PC-3 (cell line): ENCODE measurements around the gene SLC6A1. TPM values are rescaled to one million over a fixed set of nuclear protein-coding genes. Genes with fewer than 3 reads are reported as not detected.

Experiments used
- ATAC-seq: fragments of 200-7000 bp; cut with Tn5 transposase; 2 replicates; pipeline ENCODE4 v1.9.1; 2020; ENCODE audit warnings: mild to moderate bottlenecking, moderate library complexity
- BruUV-seq: library from RNA; stranded (reverse); fragments of 400-500 nt; replicated peaks from 2 replicates; lab custom pipeline; 2021; lab: Mats Ljungman, UMichigan
- CTCF ChIA-PET: fragments of 300-600 bp; sonication (Branson Sonifier 250); formaldehyde crosslinking; loops from one replicate; lab custom pipeline; 2022; ENCODE audit warnings: antibody characterized with exemption; lab: Charles Lee
- POLR2A ChIA-PET: fragments of 300-600 bp; sonication (Branson Sonifier 250); formaldehyde crosslinking; loops from one replicate; lab custom pipeline; 2022; ENCODE audit warnings: antibody characterized with exemption; ENCODE audit not compliant: unreplicated experiment; lab: Charles Lee
- DNase-seq: peaks from one replicate; pipeline ENCODE4 v3.0.0-alpha.2; 2015
- H2AFZ ChIP-seq: fragments of 300-600 bp; sonication (generic); 2 replicates; pipeline ENCODE4 v1.6.0; 2016; ENCODE audit warnings: antibody characterized with exemption, low read length
- H3F3A ChIP-seq: fragments of 300-600 bp; sonication (generic); one replicate; pipeline ENCODE4 v1.6.0; 2017; ENCODE audit warnings: antibody characterized with exemption, low read length, control low read depth, mild to moderate bottlenecking; ENCODE audit not compliant: unreplicated experiment
- H3K27ac ChIP-seq: fragments of 300-600 bp; sonication (generic); 2 replicates; pipeline ENCODE4 v1.5.1; 2016; ENCODE audit warnings: mild to moderate bottlenecking, low read length
- H3K27me3 ChIP-seq: fragments of 300-600 bp; sonication (generic); 2 replicates; pipeline ENCODE4 v1.6.1; 2016; ENCODE audit warnings: low read length, mixed read lengths
- H3K36me3 ChIP-seq: fragments of 300-600 bp; sonication (generic); 2 replicates; pipeline ENCODE4 v1.6.1; 2016; ENCODE audit warnings: low read depth, mixed run types, low read length, mixed read lengths
- H3K4me1 ChIP-seq: fragments of 300-600 bp; sonication (generic); 2 replicates; pipeline ENCODE4 v1.5.1; 2016; ENCODE audit warnings: low read length; ENCODE audit not compliant: insufficient read depth
- H3K4me2 ChIP-seq: fragments of 300-600 bp; sonication (generic); 2 replicates; pipeline ENCODE4 v1.6.0; 2016; ENCODE audit warnings: low read length
- H3K4me3 ChIP-seq: fragments of 300-600 bp; sonication (generic); 2 replicates; pipeline ENCODE4 v1.5.1; 2016; ENCODE audit warnings: mild to moderate bottlenecking, low read length, mixed read lengths
- H3K79me2 ChIP-seq: fragments of 300-600 bp; sonication (generic); 2 replicates; pipeline ENCODE4 v1.6.1; 2017; ENCODE audit warnings: low read length, mixed read lengths
- H3K9ac ChIP-seq: fragments of 300-600 bp; sonication (generic); 2 replicates; pipeline ENCODE4 v1.6.0; 2016; ENCODE audit warnings: mild to moderate bottlenecking, low read length
- H3K9me2 ChIP-seq: fragments of 300-600 bp; sonication (generic); replicated peaks from 2 replicates; pipeline ENCODE4 v1.6.1; 2016; ENCODE audit warnings: mixed run types, low read length, mixed read lengths
- H3K9me3 ChIP-seq: fragments of 300-600 bp; sonication (generic); 2 replicates; pipeline ENCODE4 v1.6.1; 2016; ENCODE audit warnings: low read length, mixed read lengths
- H4K20me1 ChIP-seq: fragments of 300-600 bp; sonication (generic); 2 replicates; pipeline ENCODE4 v1.6.1; 2016; ENCODE audit warnings: low read length, mixed read lengths
- EZH2 ChIP-seq: fragments of 300-600 bp; sonication (generic); IDR thresholded peaks from one replicate; pipeline ENCODE4 v1.6.1; 2017; ENCODE audit warnings: antibody characterized with exemption, mild to moderate bottlenecking, low read length; ENCODE audit not compliant: unreplicated experiment
- EZH2phosphoT487 ChIP-seq: fragments of 300-600 bp; sonication (generic); IDR thresholded peaks from 2 replicates; pipeline ENCODE4 v1.6.1; 2018; ENCODE audit warnings: mild to moderate bottlenecking, antibody characterized with exemption, low read length, borderline replicate concordance
- intact Hi-C: fragments of 100-400 bp; cut with micrococcal nuclease; formaldehyde crosslinking; loops from 2 replicates; pipeline ENCODE4 v1.9.0; 2023
- total RNA-seq: library from RNA; depleted of rRNA; stranded (reverse); fragments of >200 nt; gene quantifications from 2 replicates; pipeline ENCODE4 v1.2.3, GENCODE V29; 2014
- TF ChIP-seq, protein P1 (sequence below): fragments of 300-600 bp; sonication (generic); conservative IDR thresholded peaks from 2 replicates; pipeline ENCODE4 v1.5.1; 2017; ENCODE audit warnings: antibody characterized with exemption, low read depth, mild to moderate bottlenecking, low read length

SLC6A1 gene
- total RNA-seq, 1 experiment from 2014 or later = not detected

- Histone ChIP-seq H3F3A (no peaks in the 10 kb centered on the region), H3K4me2 (no peak overlapping the region), H3K9ac (no peak overlapping the region), H3K9me3 (no peaks in the 10 kb centered on the region), H3K27ac (no peak overlapping the region), H3K4me1 (no peaks in the 10 kb centered on the region), H3K4me3 (no peak overlapping the region), H3K79me2 (no peaks in the 10 kb centered on the region), H3K9me2 (no peaks in the 10 kb centered on the region), H4K20me1 (no peaks in the 10 kb centered on the region), H3K36me3 (no peaks in the 10 kb centered on the region), H2AFZ (no peak overlapping the region), H3K27me3 (peaks cover 19% of the 10 kb centered on the region)
- ChIA-PET POLR2A (interaction anchor here (0.6 kb wide), 1 partner anchor 111 kb away, joined by 3 read pairs; no protein-coding TSS in a partner anchor), CTCF (interaction anchor here (0.7 to 2.0 kb wide), 2 partner anchors 53 to 104 kb away, joined by 3 to 8 read pairs; no protein-coding TSS in a partner anchor)
- intact Hi-C loops = no loop called here
- no peak for ATAC-seq
- DNase-seq = no peak
- no TSS peak for BruUV-seq
- TF ChIP-seq EZH2phosphoT487 (no peak), EZH2 (no peak)
- TF ChIP-seq, protein P1, sequence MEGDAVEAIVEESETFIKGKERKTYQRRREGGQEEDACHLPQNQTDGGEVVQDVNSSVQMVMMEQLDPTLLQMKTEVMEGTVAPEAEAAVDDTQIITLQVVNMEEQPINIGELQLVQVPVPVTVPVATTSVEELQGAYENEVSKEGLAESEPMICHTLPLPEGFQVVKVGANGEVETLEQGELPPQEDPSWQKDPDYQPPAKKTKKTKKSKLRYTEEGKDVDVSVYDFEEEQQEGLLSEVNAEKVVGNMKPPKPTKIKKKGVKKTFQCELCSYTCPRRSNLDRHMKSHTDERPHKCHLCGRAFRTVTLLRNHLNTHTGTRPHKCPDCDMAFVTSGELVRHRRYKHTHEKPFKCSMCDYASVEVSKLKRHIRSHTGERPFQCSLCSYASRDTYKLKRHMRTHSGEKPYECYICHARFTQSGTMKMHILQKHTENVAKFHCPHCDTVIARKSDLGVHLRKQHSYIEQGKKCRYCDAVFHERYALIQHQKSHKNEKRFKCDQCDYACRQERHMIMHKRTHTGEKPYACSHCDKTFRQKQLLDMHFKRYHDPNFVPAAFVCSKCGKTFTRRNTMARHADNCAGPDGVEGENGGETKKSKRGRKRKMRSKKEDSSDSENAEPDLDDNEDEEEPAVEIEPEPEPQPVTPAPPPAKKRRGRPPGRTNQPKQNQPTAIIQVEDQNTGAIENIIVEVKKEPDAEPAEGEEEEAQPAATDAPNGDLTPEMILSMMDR = no peak
Observed at GRCh38 chr3:11054739-11055438, 62.3 kb downstream of the SLC6A1 start.

GRCh38 chr3:11055496-11055895 is 62.9 kb downstream of the SLC6A1 start:
- Histone ChIP-seq H3K9me3 (no peaks in the 10 kb centered on the region), H3F3A (no peaks in the 10 kb centered on the region), H3K36me3 (no peaks in the 10 kb centered on the region), H2AFZ (no peak overlapping the region), H3K79me2 (no peaks in the 10 kb centered on the region), H3K4me3 (no peak overlapping the region), H3K4me1 (no peaks in the 10 kb centered on the region), H3K4me2 (no peak overlapping the region), H3K27ac (no peak overlapping the region), H4K20me1 (no peaks in the 10 kb centered on the region), H3K9ac (no peak overlapping the region), H3K27me3 (peaks cover 17% of the 10 kb centered on the region), H3K9me2 (no peaks in the 10 kb centered on the region)
- TF ChIP-seq EZH2phosphoT487 = no peak
- TF ChIP-seq, protein P1 = no peak
- no peak for TF ChIP-seq EZH2
- ChIA-PET POLR2A (no interaction called here), CTCF (interaction anchor here (2.0 kb wide), 1 partner anchor 105 kb away, joined by 8 read pairs; no protein-coding TSS in a partner anchor)
- ATAC-seq = no peak
- intact Hi-C loops = no loop called here
- no peak for DNase-seq
- no TSS peak for BruUV-seq

DNA sequence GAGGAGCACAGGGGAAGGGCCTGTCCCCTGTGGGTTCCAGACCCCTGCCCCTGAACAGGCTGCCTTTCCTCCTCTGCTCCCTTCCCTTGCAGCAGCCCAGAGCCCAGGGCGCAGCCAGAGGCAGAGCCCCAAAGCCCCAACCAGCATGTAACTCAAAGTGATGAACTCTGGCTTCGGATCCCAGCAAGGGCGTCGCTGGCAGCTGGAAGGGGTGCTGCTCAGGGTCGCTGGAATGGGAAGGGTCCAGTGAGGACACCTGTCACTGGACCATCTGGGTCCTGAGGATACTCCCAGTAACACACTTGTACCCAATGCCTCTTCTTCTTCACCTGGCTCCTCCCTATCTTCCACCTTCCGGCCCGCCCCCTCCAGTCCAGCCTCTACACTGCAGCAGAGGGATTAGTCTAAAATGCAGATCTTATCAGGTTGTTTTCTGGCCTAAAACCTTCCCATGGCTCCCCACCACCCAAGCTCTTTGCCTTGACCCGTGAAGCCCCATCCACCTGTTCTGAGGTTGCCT is 64.0 kb downstream of the SLC6A1 start:
- TF ChIP-seq EZH2phosphoT487 (no peak), EZH2 (no peak)
- TF ChIP-seq, protein P1 = no peak
- H3K9me3 ChIP-seq = no peaks in the 10 kb centered on the region
- intact Hi-C loops = no loop called here
- H3K36me3 ChIP-seq = no peaks in the 10 kb centered on the region
- no peak overlapping the region for H2AFZ ChIP-seq
- no peak overlapping the region for H3K4me3 ChIP-seq
- ATAC-seq (no peak), DNase-seq (no peak)
- no peaks in the 10 kb centered on the region for H3K9me2 ChIP-seq
- no TSS peak for BruUV-seq
- H3K27me3 ChIP-seq = peaks cover 11% of the 10 kb centered on the region; the same call in 1 of the 2 replicates
- no peaks in the 10 kb centered on the region for H3K79me2 ChIP-seq
- no peak overlapping the region for H3K9ac ChIP-seq
- no peak overlapping the region for H3K27ac ChIP-seq
- ChIA-PET CTCF (no interaction called here), POLR2A (no interaction called here)
- H3K4me1 ChIP-seq = no peaks in the 10 kb centered on the region
- H3F3A ChIP-seq = no peaks in the 10 kb centered on the region
- H3K4me2 ChIP-seq = no peak overlapping the region
- H4K20me1 ChIP-seq = no peaks in the 10 kb centered on the region
